ENCODE measurements around the gene TBXAS1.

Gene TBXAS1

GRCh38 chr7:139798221-139798620 lies 30.8 kb upstream of the TBXAS1 start:
- no peak for TF ChIP-seq FOXA1 (IDR thresholded peaks at IDR 0.05)
- TF ChIP-seq FOXM1 (IDR thresholded peaks at IDR 0.05; ENCODE audit: borderline replicate concordance), result no peak
- no peak for TF ChIP-seq BHLHE40 (IDR thresholded peaks at IDR 0.05; ENCODE audit: borderline replicate concordance)
- no peak for TF ChIP-seq ARNT (IDR thresholded peaks at IDR 0.05)
- DNase-seq (ENCODE audit: extremely low spot score), result no peak
- CTCF ChIA-PET, result no interaction called here
- POLR2A ChIA-PET, result no interaction called here

GRCh38 chr7:139798892-139799291 lies 30.2 kb upstream of the TBXAS1 start:
- no peak for DNase-seq (ENCODE audit: extremely low spot score)
- CTCF ChIA-PET, result no interaction called here
- POLR2A ChIA-PET, result no interaction called here
- TF ChIP-seq ARNT (IDR thresholded peaks at IDR 0.05), result no peak
- TF ChIP-seq SUZ12 (IDR thresholded peaks at IDR 0.05), result no peak
- TF ChIP-seq TARDBP (IDR thresholded peaks at IDR 0.05), result no peak
- TF ChIP-seq L3MBTL2 (conservative IDR thresholded peaks at IDR 0.05), result no peak
- no peak for TF ChIP-seq BHLHE40 (IDR thresholded peaks at IDR 0.05; ENCODE audit: borderline replicate concordance)

- ChIA-PET CTCF (no interaction called here), POLR2A (interaction anchor here (0.9 kb wide), 1 partner anchor 22 kb away, joined by 3 read pairs; the partner anchor contains the start of gene HIPK2)
- TF ChIP-seq ZNF384 (IDR thresholded peaks at IDR 0.05) (no peak), HDGF (IDR thresholded peaks at IDR 0.05; ENCODE audit: borderline replicate concordance) (no peak), PKNOX1 (IDR thresholded peaks at IDR 0.05) (no peak), BHLHE40 (IDR thresholded peaks at IDR 0.05; ENCODE audit: borderline replicate concordance) (no peak), FOXM1 (IDR thresholded peaks at IDR 0.05; ENCODE audit: borderline replicate concordance) (no peak), TARDBP (IDR thresholded peaks at IDR 0.05) (no peak), SUZ12 (IDR thresholded peaks at IDR 0.05) (no peak), CTBP1 (IDR thresholded peaks at IDR 0.05; ENCODE audit: borderline replicate concordance) (no peak), SP1 (IDR thresholded peaks at IDR 0.05) (no peak), FOXA1 (IDR thresholded peaks at IDR 0.05) (no peak), FOXK2 (IDR thresholded peaks at IDR 0.05) (no peak), ELF4 (IDR thresholded peaks at IDR 0.05) (no peak), NFRKB (IDR thresholded peaks at IDR 0.05) (no peak), ARNT (IDR thresholded peaks at IDR 0.05) (no peak), LEF1 (IDR thresholded peaks at IDR 0.05; ENCODE audit: borderline replicate concordance) (no peak), L3MBTL2 (conservative IDR thresholded peaks at IDR 0.05) (no peak)
- DNase-seq (ENCODE audit: extremely low spot score), result no peak
These were observed 29.5 kb upstream of the TBXAS1 start for GRCh38 chr7:139799586-139799985.

GRCh38 chr7:139804571-139804970 lies 24.5 kb upstream of the TBXAS1 start:
- CTCF ChIA-PET, result no interaction called here
- TF ChIP-seq L3MBTL2 (conservative IDR thresholded peaks at IDR 0.05) (no peak), PKNOX1 (IDR thresholded peaks at IDR 0.05) (no peak), SP1 (IDR thresholded peaks at IDR 0.05) (no peak), FOXM1 (IDR thresholded peaks at IDR 0.05; ENCODE audit: borderline replicate concordance) (no peak), NFRKB (IDR thresholded peaks at IDR 0.05) (no peak), FOXA1 (IDR thresholded peaks at IDR 0.05) (no peak), ELF4 (IDR thresholded peaks at IDR 0.05) (no peak), TARDBP (IDR thresholded peaks at IDR 0.05) (no peak), FOXK2 (IDR thresholded peaks at IDR 0.05) (no peak), LEF1 (IDR thresholded peaks at IDR 0.05; ENCODE audit: borderline replicate concordance) (no peak), SUZ12 (IDR thresholded peaks at IDR 0.05) (no peak), ARNT (IDR thresholded peaks at IDR 0.05) (no peak), BHLHE40 (IDR thresholded peaks at IDR 0.05; ENCODE audit: borderline replicate concordance) (no peak), CTBP1 (IDR thresholded peaks at IDR 0.05; ENCODE audit: borderline replicate concordance) (no peak), ZNF384 (IDR thresholded peaks at IDR 0.05) (no peak), HDGF (IDR thresholded peaks at IDR 0.05; ENCODE audit: borderline replicate concordance) (no peak)
- POLR2A ChIA-PET, result no interaction called here
- DNase-seq (ENCODE audit: extremely low spot score), result no peak

GRCh38 chr7:139807009-139807408 lies 22.1 kb upstream of the TBXAS1 start:
- no peak for DNase-seq (ENCODE audit: extremely low spot score)
- ChIA-PET CTCF (no interaction called here), POLR2A (no interaction called here)
- TF ChIP-seq LEF1 (IDR thresholded peaks at IDR 0.05; ENCODE audit: borderline replicate concordance) (no peak), NFRKB (IDR thresholded peaks at IDR 0.05) (no peak), TARDBP (IDR thresholded peaks at IDR 0.05) (no peak), PKNOX1 (IDR thresholded peaks at IDR 0.05) (no peak), SP1 (IDR thresholded peaks at IDR 0.05) (no peak), SUZ12 (IDR thresholded peaks at IDR 0.05) (no peak), FOXA1 (IDR thresholded peaks at IDR 0.05) (no peak), FOXK2 (IDR thresholded peaks at IDR 0.05) (no peak), ZNF384 (IDR thresholded peaks at IDR 0.05) (no peak), FOXM1 (IDR thresholded peaks at IDR 0.05; ENCODE audit: borderline replicate concordance) (no peak), ARNT (IDR thresholded peaks at IDR 0.05) (no peak), BHLHE40 (IDR thresholded peaks at IDR 0.05; ENCODE audit: borderline replicate concordance) (no peak), L3MBTL2 (conservative IDR thresholded peaks at IDR 0.05) (no peak), HDGF (IDR thresholded peaks at IDR 0.05; ENCODE audit: borderline replicate concordance) (no peak), ELF4 (IDR thresholded peaks at IDR 0.05) (no peak), CTBP1 (IDR thresholded peaks at IDR 0.05; ENCODE audit: borderline replicate concordance) (no peak)

- ChIA-PET POLR2A (no interaction called here), CTCF (no interaction called here)
- no peak for DNase-seq (ENCODE audit: extremely low spot score)
- TF ChIP-seq SUZ12 (IDR thresholded peaks at IDR 0.05), result no peak
- TF ChIP-seq L3MBTL2 (conservative IDR thresholded peaks at IDR 0.05), result no peak
- TF ChIP-seq NFRKB (IDR thresholded peaks at IDR 0.05), result no peak
- no peak for TF ChIP-seq PKNOX1 (IDR thresholded peaks at IDR 0.05)
- no peak for TF ChIP-seq HDGF (IDR thresholded peaks at IDR 0.05; ENCODE audit: borderline replicate concordance)
- TF ChIP-seq FOXK2 (IDR thresholded peaks at IDR 0.05), result no peak
- no peak for TF ChIP-seq ARNT (IDR thresholded peaks at IDR 0.05)
- no peak for TF ChIP-seq LEF1 (IDR thresholded peaks at IDR 0.05; ENCODE audit: borderline replicate concordance)
- no peak for TF ChIP-seq FOXM1 (IDR thresholded peaks at IDR 0.05; ENCODE audit: borderline replicate concordance)
- no peak for TF ChIP-seq FOXA1 (IDR thresholded peaks at IDR 0.05)
- TF ChIP-seq ZNF384 (IDR thresholded peaks at IDR 0.05), result no peak
- TF ChIP-seq CTBP1 (IDR thresholded peaks at IDR 0.05; ENCODE audit: borderline replicate concordance), result no peak
- no peak for TF ChIP-seq ELF4 (IDR thresholded peaks at IDR 0.05)
- no peak for TF ChIP-seq SP1 (IDR thresholded peaks at IDR 0.05)
- no peak for TF ChIP-seq TARDBP (IDR thresholded peaks at IDR 0.05)
- no peak for TF ChIP-seq BHLHE40 (IDR thresholded peaks at IDR 0.05; ENCODE audit: borderline replicate concordance)
These were observed 20.6 kb upstream of the TBXAS1 start for GRCh38 chr7:139808427-139808826.

All from HEK293T (cell line).